Measurements from ENCODE around the gene SMYD4. TPM values are rescaled to one million over a fixed set of nuclear protein-coding genes. Genes with fewer than 3 reads are reported as not detected.

Gene SMYD4
- total RNA-seq (2021): 28.1 and 31.6 TPM in 2 replicates
- percentile 66 among the genes with signal in this experiment for Bru-seq, nascent RNA
- percentile 67 among the genes with signal in this experiment for BruChase-seq, experiment 1, labeled RNA remaining after a 2-hour chase
- percentile 69 among the genes with signal in this experiment for BruChase-seq, experiment 2, labeled RNA remaining after a 6-hour chase
- long read RNA-seq, full-length matches to known transcripts: 22 of 39 reads
- long read RNA-seq, partial matches to known transcripts: 3 of 39 reads
- long read RNA-seq, other reads (novel, unspliced or antisense): 14 of 39 reads

GRCh38 chr17:1829592-1830257 is at the start of gene SMYD4, which contains the start of gene RPA1:
Gene SMYD4, minus strand, starts transcription at chr17:1829902. Its CDS starts 1,908 bp downstream, at chr17:1827994.
Gene RPA1, plus strand, starts transcription at chr17:1830005. Its CDS starts 89 bp downstream, at chr17:1830094.
- CTCF ChIA-PET: interaction anchor here (0.5 to 0.6 kb wide), 3 partner anchors 30 to 523 kb away, joined by 3 to 5 read pairs (median 4); no protein-coding TSS in a partner anchor
- Histone ChIP-seq H3K4me1 (ENCODE audit: insufficient read depth, low read length, poor library complexity, severe bottlenecking) (peaks cover 4% of the 10 kb centered on the region), H3K36me3 (ENCODE audit: insufficient read depth, low read length, poor library complexity, severe bottlenecking) (peaks cover 39% of the 10 kb centered on the region), H3K27ac (ENCODE audit: low read depth, low read length, poor library complexity, severe bottlenecking) (peak within 1 kb of the TSS; percentile 78), H3K27me3 (replicated peaks; ENCODE audit: insufficient read depth, low read depth, low read length, poor library complexity) (no peaks in the 10 kb centered on the region), H3K4me3 (ENCODE audit: low read depth, low read length, poor library complexity, severe bottlenecking) (peak within 1 kb of the TSS; percentile 93), H3K9me3 (ENCODE audit: low read depth, low read length, poor library complexity, severe bottlenecking) (no peaks in the 10 kb centered on the region)
- peak; percentile 94 for DNase-seq (ENCODE audit: low spot score)
- no TSS peak for BruUV-seq (replicated peaks)
- POLR2A ChIA-PET (ENCODE audit: low non-redundant PET): no interaction called here
- intact Hi-C loops (cut with micrococcal nuclease; ENCODE audit: unreplicated experiment): loop anchor here (5.0 kb wide), 1 partner anchor 203 kb away; the partner anchor contains the start of gene DPH1
- no peak for TF ChIP-seq EZH2 (IDR thresholded peaks at IDR 0.05; ENCODE audit: borderline replicate concordance, low read depth, low read length, poor library complexity, severe bottlenecking)
- TF ChIP-seq CTCF (conservative IDR thresholded peaks at IDR 0.05; ENCODE audit: low read depth, low read length): no peak

DNA sequence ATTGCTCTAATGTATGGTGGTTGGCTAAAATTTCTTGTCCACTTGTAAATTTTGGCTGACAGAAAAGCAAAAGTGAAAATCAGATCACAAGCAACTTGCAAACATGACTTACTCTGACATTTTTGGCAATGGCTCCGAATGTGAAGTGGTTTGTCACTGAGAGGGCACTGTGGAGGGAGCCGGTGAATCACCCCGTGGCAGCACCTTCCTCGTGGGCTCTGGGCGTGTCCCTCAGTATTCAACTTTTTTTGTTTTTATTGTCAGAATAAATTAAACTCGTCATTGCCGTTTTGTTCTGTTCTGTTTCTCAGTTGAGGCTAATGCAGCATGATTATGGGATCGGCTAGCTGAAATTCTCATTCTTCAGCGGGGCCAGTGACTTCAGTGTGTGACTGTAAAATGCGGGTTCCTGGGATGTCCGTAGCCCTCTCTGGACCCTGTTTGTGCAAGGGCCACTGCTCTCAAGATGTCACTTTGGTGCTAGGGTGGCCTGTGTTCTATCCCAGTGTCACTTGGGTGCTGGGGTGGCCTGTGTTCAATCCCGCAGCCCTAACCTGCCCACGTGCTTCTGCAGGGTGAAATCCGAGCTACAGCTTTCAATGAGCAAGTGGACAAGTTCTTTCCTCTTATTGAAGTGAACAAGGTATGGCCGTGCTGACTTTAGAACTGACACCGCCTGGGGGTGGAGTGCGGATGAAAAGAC is 48.9 kb upstream of the SMYD4 start:
- BruUV-seq (replicated peaks): no TSS peak
- CTCF ChIA-PET: no interaction called here
- no peak for DNase-seq (ENCODE audit: low spot score)
- Histone ChIP-seq H3K27ac (ENCODE audit: low read depth, low read length, poor library complexity, severe bottlenecking) (no peak overlapping the region), H3K36me3 (ENCODE audit: insufficient read depth, low read length, poor library complexity, severe bottlenecking) (peaks cover 89% of the 10 kb centered on the region), H3K9me3 (ENCODE audit: low read depth, low read length, poor library complexity, severe bottlenecking) (no peaks in the 10 kb centered on the region), H3K4me1 (ENCODE audit: insufficient read depth, low read length, poor library complexity, severe bottlenecking) (no peaks in the 10 kb centered on the region), H3K4me3 (ENCODE audit: low read depth, low read length, poor library complexity, severe bottlenecking) (no peak overlapping the region), H3K27me3 (replicated peaks; ENCODE audit: insufficient read depth, low read depth, low read length, poor library complexity) (no peaks in the 10 kb centered on the region)
- TF ChIP-seq EZH2 (IDR thresholded peaks at IDR 0.05; ENCODE audit: borderline replicate concordance, low read depth, low read length, poor library complexity, severe bottlenecking) (no peak), CTCF (conservative IDR thresholded peaks at IDR 0.05; ENCODE audit: low read depth, low read length) (no peak)
- intact Hi-C loops (cut with micrococcal nuclease; ENCODE audit: unreplicated experiment): no loop called here
- POLR2A ChIA-PET (ENCODE audit: low non-redundant PET): no interaction called here

- ChIA-PET CTCF (no interaction called here), POLR2A (ENCODE audit: low non-redundant PET) (no interaction called here)
- BruUV-seq (replicated peaks): no TSS peak
- Histone ChIP-seq H3K27me3 (replicated peaks; ENCODE audit: insufficient read depth, low read depth, low read length, poor library complexity) (no peaks in the 10 kb centered on the region), H3K27ac (ENCODE audit: low read depth, low read length, poor library complexity, severe bottlenecking) (no peak overlapping the region), H3K9me3 (ENCODE audit: low read depth, low read length, poor library complexity, severe bottlenecking) (no peaks in the 10 kb centered on the region), H3K4me1 (ENCODE audit: insufficient read depth, low read length, poor library complexity, severe bottlenecking) (no peaks in the 10 kb centered on the region), H3K36me3 (ENCODE audit: insufficient read depth, low read length, poor library complexity, severe bottlenecking) (peaks cover 79% of the 10 kb centered on the region), H3K4me3 (ENCODE audit: low read depth, low read length, poor library complexity, severe bottlenecking) (no peak overlapping the region)
- no peak for DNase-seq (ENCODE audit: low spot score)
- TF ChIP-seq EZH2 (IDR thresholded peaks at IDR 0.05; ENCODE audit: borderline replicate concordance, low read depth, low read length, poor library complexity, severe bottlenecking) (no peak), CTCF (conservative IDR thresholded peaks at IDR 0.05; ENCODE audit: low read depth, low read length) (no peak)
- intact Hi-C loops (cut with micrococcal nuclease; ENCODE audit: unreplicated experiment): no loop called here
Observed at GRCh38 chr17:1875597-1875996, 45.9 kb upstream of the SMYD4 start.
